ENCODE measurements around the gene SPACA6. TPM values are rescaled to one million over a fixed set of nuclear protein-coding genes. Genes with fewer than 3 reads are reported as not detected.

SPACA6 gene
- total and polyA plus RNA-seq, 2 donors from 2014 or later = 18.9 to 25.4 TPM

- Histone ChIP-seq H3K27me3 (ENCODE audit: control insufficient read depth, insufficient read depth, low read length) (no peaks in the 10 kb centered on the region), H3K27ac (ENCODE audit: low read depth in 2 of 2, low read length in 2 of 2) (no peak overlapping the region), H3K9ac (ENCODE audit: low read length in 3 of 3) (no peak overlapping the region), H3K4me3 (ENCODE audit: low read length in 3 of 3) (no peak overlapping the region), H3K36me3 (ENCODE audit: control insufficient read depth in 2 of 3, insufficient read depth in 3 of 3, low read length in 3 of 3) (peaks cover 14 to 33% (median 21%) of the 10 kb centered on the region in 3 donors), H3K9me3 (ENCODE audit: control insufficient read depth in 2 of 3, insufficient read depth in 1 of 3, low read length in 3 of 3) (no peaks in the 10 kb centered on the region), H3K4me1 (ENCODE audit: control insufficient read depth in 2 of 3, insufficient read depth in 2 of 3, low read depth in 1 of 3, low read length in 3 of 3) (peaks cover 0 to 11% (median 7%) of the 10 kb centered on the region in 3 donors)
- intact Hi-C loops (cut with DNase I) = no loop called here
- DNase-seq = no peak
- TF ChIP-seq CTCF (IDR thresholded peaks at IDR 0.05; ENCODE audit: borderline replicate concordance, extremely low read depth, insufficient read depth) = no peak
- no peak for FAIRE-seq
These were observed 6.0 kb downstream of the SPACA6 start for GRCh38 chr19:51699170-51699569.

- Histone ChIP-seq H3K9me3 (ENCODE audit: control insufficient read depth in 2 of 3, insufficient read depth in 1 of 3, low read length in 3 of 3) (no peaks in the 10 kb centered on the region), H3K36me3 (ENCODE audit: control insufficient read depth in 2 of 3, insufficient read depth in 3 of 3, low read length in 3 of 3) (peaks cover 16 to 24% (median 18%) of the 10 kb centered on the region in 3 donors), H3K4me3 (ENCODE audit: low read length in 3 of 3) (no peak overlapping the region), H3K27me3 (ENCODE audit: control insufficient read depth, insufficient read depth, low read length) (no peaks in the 10 kb centered on the region), H3K9ac (ENCODE audit: low read length in 3 of 3) (no peak overlapping the region), H3K27ac (ENCODE audit: low read depth in 2 of 2, low read length in 2 of 2) (peak overlapping the region in 1 of 2 donors; percentile 93), H3K4me1 (ENCODE audit: control insufficient read depth in 2 of 3, insufficient read depth in 2 of 3, low read depth in 1 of 3, low read length in 3 of 3) (peaks cover 0 to 14% (median 7%) of the 10 kb centered on the region in 3 donors)
- DNase-seq (no peak), FAIRE-seq (no peak)
- intact Hi-C loops (cut with DNase I) = no loop called here
- no peak for TF ChIP-seq CTCF (IDR thresholded peaks at IDR 0.05; ENCODE audit: borderline replicate concordance, extremely low read depth, insufficient read depth)
These were observed 8.5 kb downstream of the SPACA6 start for GRCh38 chr19:51701468-51702100.

GRCh38 chr19:51702103-51702824 lies 9.1 kb downstream of the SPACA6 start:
- no peak for FAIRE-seq

More at GRCh38 chr19:51702103-51702824, 9.1 kb downstream of the SPACA6 start:
- Histone ChIP-seq H3K27ac (ENCODE audit: low read depth in 2 of 2, low read length in 2 of 2) (peak overlapping the region; percentile 92 to 93), H3K4me1 (ENCODE audit: control insufficient read depth in 2 of 3, insufficient read depth in 2 of 3, low read depth in 1 of 3, low read length in 3 of 3) (peaks cover 0 to 14% (median 7%) of the 10 kb centered on the region in 3 donors), H3K9me3 (ENCODE audit: control insufficient read depth in 2 of 3, insufficient read depth in 1 of 3, low read length in 3 of 3) (no peaks in the 10 kb centered on the region), H3K27me3 (ENCODE audit: control insufficient read depth, insufficient read depth, low read length) (no peaks in the 10 kb centered on the region), H3K4me3 (ENCODE audit: low read length in 3 of 3) (peak overlapping the region in 1 of 3 donors; percentile 91), H3K36me3 (ENCODE audit: control insufficient read depth in 2 of 3, insufficient read depth in 3 of 3, low read length in 3 of 3) (peaks cover 13 to 24% (median 18%) of the 10 kb centered on the region in 3 donors), H3K9ac (ENCODE audit: low read length in 3 of 3) (peak overlapping the region in 1 of 3 donors; percentile 51)
- no peak for TF ChIP-seq CTCF (IDR thresholded peaks at IDR 0.05; ENCODE audit: borderline replicate concordance, extremely low read depth, insufficient read depth)
- intact Hi-C loops (cut with DNase I) = no loop called here
- peak; percentile 77 to 93 (median 86) for DNase-seq

All from kidney (tissue), 14 donors.